HepG2 (cell line): Measurements from ENCODE around the gene PARVB. TPM values are rescaled to one million over a fixed set of nuclear protein-coding genes. Genes with fewer than 3 reads are reported as not detected.

Experiments used
- ATAC-seq: fragments of 200-7000 bp; cut with Tn5 transposase; 3 replicates; pipeline ENCODE4 v1.9.1; 2020; ENCODE audit warnings: mild to moderate bottlenecking, moderate library complexity
- BruUV-seq: library from RNA; stranded (reverse); fragments of 400-500 nt; replicated peaks from 2 replicates; lab custom pipeline; 2021; lab: Mats Ljungman, UMichigan
- CTCF ChIA-PET: fragments of 300-600 bp; formaldehyde crosslinking; extraction: SDS; loops from one replicate; lab custom pipeline; 2021; ENCODE audit warnings: low total read pairs, inconsistent platforms, low intra/inter-chr PET ratio; lab: Yijun Ruan, JAX
- POLR2A ChIA-PET: fragments of 350-600 bp; sonication (Branson Sonifier 250); formaldehyde crosslinking; loops from one replicate; lab custom pipeline; 2020; ENCODE audit warnings: antibody characterized with exemption, inconsistent platforms; lab: Yijun Ruan, JAX
- DNase-seq: peaks from one replicate; pipeline ENCODE4 v3.0.0-alpha.2; 2015; ENCODE audit warnings: low spot score
- FAIRE-seq: peaks from 3 replicates; lab custom pipeline; 2011; peaks lifted over from hg19 to GRCh38; lab: Jason Lieb, UNC
- H2AFZ ChIP-seq: one replicate; pipeline ENCODE4 v1.6.1; 2011; ENCODE audit warnings: low read length, inconsistent platforms
- H3K27ac ChIP-seq: fragments of 300-600 bp; 3 replicates; pipeline ENCODE4 v1.8.0; 2011; ENCODE audit warnings: mixed run types, mild to moderate bottlenecking, mixed read lengths, low read length, inconsistent platforms; ENCODE audit not compliant: insufficient read depth; ENCODE audit errors: extremely low read length
- H3K27me3 ChIP-seq, 2 experiments: fragments of 200-600 bp in 1 of 2; 2 replicates in 1 of 2; 3 replicates in 1 of 2; pipeline versions ENCODE4 v1.6.0 to v1.8.0; 2011; ENCODE audit warnings: low read length in 2 of 2, mild to moderate bottlenecking in 2 of 2, moderate library complexity in 2 of 2, inconsistent platforms in 1 of 2; ENCODE audit not compliant: insufficient read depth in 2 of 2, control insufficient read depth in 1 of 2
- H3K36me3 ChIP-seq, 2 experiments: fragments of 200-600 bp in 1 of 2; replicated peaks in 1 of 2; 2 replicates in 1 of 2; 3 replicates in 1 of 2; pipeline versions ENCODE4 v1.5.1 to v1.8.0; 2011; ENCODE audit warnings: low read length in 2 of 2, inconsistent platforms in 1 of 2; ENCODE audit not compliant: insufficient read depth in 2 of 2, control insufficient read depth in 1 of 2
- H3K4me1 ChIP-seq: 2 replicates; pipeline ENCODE4 v1.5.1; 2012; ENCODE audit warnings: low read length, inconsistent platforms; ENCODE audit not compliant: insufficient read depth
- H3K4me2 ChIP-seq: 2 replicates; pipeline ENCODE4 v1.6.0; 2011; ENCODE audit warnings: low read depth, low read length, inconsistent platforms
- H3K4me3 ChIP-seq, 3 experiments: fragments of 200-600 bp in 1 of 3; sonication (generic), shearing (Covaris generic) in 1 of 3; replicated peaks in 1 of 3; 2 replicates each; pipeline ENCODE4 v1.5.1; 2011 to 2016; ENCODE audit warnings: low read length in 3 of 3, inconsistent platforms in 2 of 3, low read depth in 2 of 3, mild to moderate bottlenecking in 2 of 3, control low read depth in 1 of 3, mixed read lengths in 1 of 3; ENCODE audit not compliant: insufficient read depth in 1 of 3
- H3K79me2 ChIP-seq: one replicate; pipeline ENCODE4 v1.6.1; 2011; ENCODE audit warnings: low read length, inconsistent platforms; ENCODE audit not compliant: insufficient read depth
- H3K9ac ChIP-seq: 2 replicates; pipeline ENCODE4 v1.6.0; 2011; ENCODE audit warnings: mild to moderate bottlenecking, low read depth, low read length, inconsistent platforms; ENCODE audit not compliant: insufficient read depth
- H3K9me3 ChIP-seq: 2 replicates; pipeline ENCODE4 v1.5.1; 2012; ENCODE audit warnings: mild to moderate bottlenecking, low read length
- H4K20me1 ChIP-seq: 2 replicates; pipeline ENCODE4 v1.6.0; 2011; ENCODE audit warnings: inconsistent platforms, mild to moderate bottlenecking, low read length, moderate library complexity; ENCODE audit not compliant: insufficient read depth
- AGO1 ChIP-seq: fragments of 200-400 bp; formaldehyde crosslinking; IDR thresholded peaks from 2 replicates; pipeline ENCODE4 v1.6.1; 2017; ENCODE audit warnings: mild to moderate bottlenecking, low read depth, low read length, moderate library complexity; ENCODE audit not compliant: poor library complexity, severe bottlenecking
- KLF11 ChIP-seq: IDR thresholded peaks from 2 replicates; pipeline ENCODE4 v1.6.1; 2016; ENCODE audit warnings: missing compliant biosample characterization
- MYPOP ChIP-seq: sonication (generic); formaldehyde crosslinking; IDR thresholded peaks from 2 replicates; pipeline ENCODE4 v1.8.1; 2023; ENCODE audit warnings: mild to moderate bottlenecking, moderate library complexity, missing genetic modification reagents
- NCOA1 ChIP-seq: sonication (generic); formaldehyde crosslinking; IDR thresholded peaks from 2 replicates; pipeline ENCODE4 v1.9.0; 2021; ENCODE audit warnings: missing genetic modification reagents
- NONO ChIP-seq, 2 experiments: fragments of 450-650 bp in 1 of 2; sonication (generic) in 1 of 2; formaldehyde crosslinking in 1 of 2; IDR thresholded peaks in 1 of 2; conservative IDR thresholded peaks in 1 of 2; 2 replicates each; pipeline versions ENCODE4 v1.6.1 to v1.8.0; 2017 to 2022; ENCODE audit warnings: mild to moderate bottlenecking in 1 of 2, missing genetic modification reagents in 1 of 2, moderate library complexity in 1 of 2
- POGZ ChIP-seq: sonication (generic); formaldehyde crosslinking; IDR thresholded peaks from 2 replicates; pipeline ENCODE4 v1.4.0; 2020; ENCODE audit warnings: mild to moderate bottlenecking, missing genetic modification reagents
- SIN3A ChIP-seq: IDR thresholded peaks from 2 replicates; pipeline ENCODE4 v1.6.1; 2011; ENCODE audit warnings: low read depth, mild to moderate bottlenecking, control low read depth, low read length, borderline replicate concordance
- TERF1 ChIP-seq: sonication (generic); formaldehyde crosslinking; IDR thresholded peaks from 2 replicates; pipeline ENCODE4 v1.8.0; 2022; ENCODE audit warnings: mild to moderate bottlenecking, missing genetic modification reagents, moderate library complexity
- ZBTB2 ChIP-seq: sonication (generic); formaldehyde crosslinking; IDR thresholded peaks from 2 replicates; pipeline ENCODE4 v1.8.0; 2022; ENCODE audit warnings: low read depth, missing genetic modification reagents
- ZBTB42 ChIP-seq: sonication (generic); formaldehyde crosslinking; IDR thresholded peaks from 2 replicates; pipeline ENCODE4 v1.5.0; 2020; ENCODE audit warnings: mild to moderate bottlenecking, missing genetic modification reagents
- ZNF547 ChIP-seq: sonication (generic); formaldehyde crosslinking; IDR thresholded peaks from 2 replicates; pipeline ENCODE4 v1.5.1; 2020; ENCODE audit warnings: mild to moderate bottlenecking, missing genetic modification reagents
- ZNF563 ChIP-seq: sonication (generic); formaldehyde crosslinking; IDR thresholded peaks from 2 replicates; pipeline ENCODE4 v1.8.0; 2022; ENCODE audit warnings: mild to moderate bottlenecking, moderate library complexity, missing genetic modification reagents
- ZNF720 ChIP-seq: sonication (generic); formaldehyde crosslinking; IDR thresholded peaks from 2 replicates; pipeline ENCODE4 v1.4.0; 2020; ENCODE audit warnings: missing genetic modification reagents
- ZNF768 ChIP-seq: sonication (generic); formaldehyde crosslinking; IDR thresholded peaks from 2 replicates; pipeline ENCODE4 v1.4.0; 2020; ENCODE audit warnings: missing genetic modification reagents
- ZNF775 ChIP-seq: sonication (generic); formaldehyde crosslinking; IDR thresholded peaks from 2 replicates; pipeline ENCODE4 v1.4.0; 2020; ENCODE audit warnings: missing genetic modification reagents, mild to moderate bottlenecking, moderate library complexity, borderline replicate concordance
- WGBS: methylation state at CpG from one replicate; pipeline ENCODE4 v1.1.6; 2017; ENCODE audit warnings: low lambda C conversion rate; 5-methylcytosine and 5-hydroxymethylcytosine counted together
- in situ Hi-C: cut with HindIII; loops from 2 replicates; pipeline ENCODE4 v1.10.0; 2017; ENCODE audit warnings: low pct_unique_long_range_greater_than_20kb; ENCODE audit not compliant: extremely low pct_ligation_motif_present
- intact Hi-C: fragments of 100-400 bp; cut with micrococcal nuclease; formaldehyde crosslinking; loops from one replicate; pipeline ENCODE4 v1.10.0; 2022; ENCODE audit not compliant: unreplicated experiment
- polyA plus RNA-seq, 8 experiments: library from polyadenylated mRNA; depleted of rRNA in 3 of 8; stranded (reverse) in 7 of 8; unstranded in 1 of 8; fragments of >200 nt; fragmentation: Illumina TruSeq in 4 of 8; extraction: Trizol in 4 of 8; gene quantifications; 2 replicates each; pipeline versions ENCODE4 v1.2.1 to v1.2.3, GENCODE V29; 2011 to 2016; ENCODE audit warnings: low read depth in 4 of 8, missing spikeins in 1 of 8, mixed read lengths in 1 of 8; ENCODE audit not compliant: insufficient read depth in 1 of 8
- total RNA-seq, 5 experiments: library from RNA; depleted of rRNA; stranded (reverse); fragments of >200 nt; fragmentation: Illumina TruSeq; extraction: Trizol; gene quantifications; 2 replicates each; pipeline ENCODE4 v1.2.3, GENCODE V29; 2016; ENCODE audit warnings: low read depth in 1 of 5

PARVB gene
- total and polyA plus RNA-seq, 2 of the 13 experiments (the other 11 are each of a cell fraction or from before 2014, with no cell fraction given) = 0.11 to 0.15 TPM

GRCh38 chr22:44116331-44116730, 92.2 kb downstream of the PARVB start:
- ATAC-seq = no peak
- BruUV-seq = no TSS peak
- ChIA-PET CTCF (no interaction called here), POLR2A (no interaction called here)
- FAIRE-seq = no peak
- Histone ChIP-seq H3K4me3 (no peak overlapping the region), H3K36me3 (no peaks in the 10 kb centered on the region), H3K4me2 (no peak overlapping the region), H3K27ac (no peak overlapping the region), H3K9ac (no peak overlapping the region), H3K79me2 (no peaks in the 10 kb centered on the region), H3K4me1 (no peaks in the 10 kb centered on the region), H2AFZ (no peak overlapping the region), H3K9me3 (no peaks in the 10 kb centered on the region), H4K20me1 (no peaks in the 10 kb centered on the region), H3K27me3 (no peaks in the 10 kb centered on the region; a peak in 1 of 5 replicates)
- 49% methylated on average over 12 of the region's 12 CpGs for WGBS
- intact Hi-C loops (no loop called here), in situ Hi-C loops (no loop called here)
- no peak for DNase-seq
- TF ChIP-seq ZBTB42 = no peak
- TF ChIP-seq ZBTB2 (CRISPR knock-in tag) = no peak
- no peak for TF ChIP-seq ZNF775 (CRISPR knock-in tag)
- TF ChIP-seq POGZ (CRISPR knock-in tag) = no peak
- no peak for TF ChIP-seq ZNF547 (CRISPR knock-in tag)
- TF ChIP-seq AGO1 = no peak
- TF ChIP-seq ZNF720 (CRISPR knock-in tag) = no peak
- TF ChIP-seq KLF11 (CRISPR knock-in tag) = no peak
- TF ChIP-seq ZNF563 = no peak
- no peak for TF ChIP-seq MYPOP (CRISPR knock-in tag)
- TF ChIP-seq ZNF768 (CRISPR knock-in tag) = no peak
- TF ChIP-seq SIN3A = no peak
- no peak for TF ChIP-seq NONO (IDR thresholded peaks at IDR 0.05)
- no peak for TF ChIP-seq NONO (CRISPR knock-in tag; conservative IDR thresholded peaks at IDR 0.05)
- no peak for TF ChIP-seq NCOA1 (CRISPR knock-in tag)
- TF ChIP-seq TERF1 (CRISPR knock-in tag) = no peak
